GM12878 (cell line): ENCODE results near the gene RAI2. TPM values are rescaled to one million over a fixed set of nuclear protein-coding genes. Genes with fewer than 3 reads are reported as not detected.

Experiments used
- ATAC-seq: fragments of 200-7000 bp; cut with Tn5 transposase; 3 replicates; pipeline ENCODE4 v1.9.1; 2020; ENCODE audit warnings: mild to moderate bottlenecking, moderate library complexity
- BruUV-seq: library from RNA; stranded (reverse); fragments of 400-500 nt; replicated peaks from 2 replicates; lab custom pipeline; 2021; lab: Mats Ljungman, UMichigan
- CTCF ChIA-PET: fragments of 300-600 bp; sonication (Branson Sonifier 250); formaldehyde crosslinking; extraction: SDS; loops from one replicate; lab custom pipeline; 2021; ENCODE audit warnings: inconsistent platforms; lab: Yijun Ruan, JAX
- POLR2A ChIA-PET: fragments of 350-600 bp; formaldehyde crosslinking; extraction: SDS; loops from one replicate; lab custom pipeline; 2021; ENCODE audit warnings: inconsistent platforms; lab: Charles Lee
- RAD21 ChIA-PET: fragments of 300-600 bp; sonication (Branson Sonifier 250); formaldehyde crosslinking; loops from one replicate; lab custom pipeline; 2023; ENCODE audit warnings: antibody characterized with exemption; ENCODE audit not compliant: unreplicated experiment; lab: Charles Lee
- SMC1A ChIA-PET: fragments of 300-600 bp; sonication (Branson Sonifier 250); formaldehyde crosslinking; loops from one replicate; lab custom pipeline; 2023; ENCODE audit not compliant: unreplicated experiment, uncharacterized antibody; lab: Charles Lee
- DNase-seq: peaks from one replicate; pipeline ENCODE4 v3.0.0-alpha.2; 2011; ENCODE audit warnings: low read depth, low spot score
- FAIRE-seq: peaks from 3 replicates; lab custom pipeline; 2011; peaks lifted over from hg19 to GRCh38; lab: Jason Lieb, UNC
- H2AFZ ChIP-seq: 2 replicates; pipeline ENCODE4 v1.6.0; 2011; ENCODE audit warnings: low read depth, low read length, control low read depth; ENCODE audit not compliant: control insufficient read depth
- H3K27ac ChIP-seq: 2 replicates; pipeline ENCODE4 v1.5.1; 2011; ENCODE audit warnings: control low read depth; ENCODE audit not compliant: control insufficient read depth, insufficient read depth
- H3K27me3 ChIP-seq, 2 experiments: replicated peaks in 1 of 2; 2 replicates each; pipeline versions ENCODE4 v1.6.0 to v1.6.1; 2011; ENCODE audit warnings: low read length in 1 of 2; ENCODE audit not compliant: control insufficient read depth in 2 of 2, insufficient read depth in 2 of 2
- H3K36me3 ChIP-seq, 2 experiments: 2 replicates each; pipeline ENCODE4 v1.5.1; 2011; ENCODE audit warnings: low read length in 1 of 2; ENCODE audit not compliant: control insufficient read depth in 2 of 2, insufficient read depth in 2 of 2
- H3K4me1 ChIP-seq: 2 replicates; pipeline ENCODE4 v1.6.1; 2011; ENCODE audit warnings: mild to moderate bottlenecking, low read length, moderate library complexity, mixed read lengths; ENCODE audit not compliant: control insufficient read depth, insufficient read depth
- H3K4me2 ChIP-seq: 2 replicates; pipeline ENCODE4 v1.6.0; 2011; ENCODE audit warnings: control low read depth; ENCODE audit not compliant: control insufficient read depth, insufficient read depth
- H3K4me3 ChIP-seq: fragments of 200-600 bp; sonication (generic); 2 replicates; pipeline ENCODE4 v1.5.1; 2016
- H3K79me2 ChIP-seq: 2 replicates; pipeline ENCODE4 v1.6.0; 2011; ENCODE audit warnings: low read length; ENCODE audit not compliant: control insufficient read depth, insufficient read depth
- H3K9ac ChIP-seq: 2 replicates; pipeline ENCODE4 v1.8.0; 2011; ENCODE audit warnings: low read length, control low read depth, mixed read lengths; ENCODE audit not compliant: control insufficient read depth, insufficient read depth
- H3K9me3 ChIP-seq: replicated peaks from 3 replicates; pipeline ENCODE4 v1.5.1; 2011; ENCODE audit warnings: mild to moderate bottlenecking, low read length; ENCODE audit not compliant: control insufficient read depth, insufficient read depth
- H4K20me1 ChIP-seq: 2 replicates; pipeline ENCODE4 v1.6.0; 2011; ENCODE audit not compliant: control insufficient read depth, insufficient read depth
- BHLHE40 ChIP-seq, 2 experiments: fragments of 450-650 bp in 1 of 2; IDR thresholded peaks; 2 replicates each; pipeline ENCODE4 v1.6.1; 2011 to 2017; ENCODE audit warnings: low read depth in 2 of 2, borderline replicate concordance in 1 of 2, improper control_type of control experiment in 1 of 2, low read length in 1 of 2, mild to moderate bottlenecking in 1 of 2
- CEBPZ ChIP-seq: fragments of 150-350 bp; IDR thresholded peaks from 2 replicates; pipeline ENCODE4 v1.6.1; 2016; ENCODE audit warnings: low read depth, low read length
- CHD2 ChIP-seq: IDR thresholded peaks from 2 replicates; pipeline ENCODE4 v1.6.1; 2011; ENCODE audit warnings: low read depth, low read length, improper control_type of control experiment, borderline replicate concordance
- ESRRA ChIP-seq: IDR thresholded peaks from 2 replicates; pipeline ENCODE4 v1.6.1; 2012; ENCODE audit warnings: mild to moderate bottlenecking, low read length, improper control_type of control experiment
- ETV6 ChIP-seq, 2 experiments: fragments of 450-650 bp in 1 of 2; IDR thresholded peaks in 1 of 2; conservative IDR thresholded peaks in 1 of 2; 2 replicates each; pipeline ENCODE4 v1.6.1; 2014; ENCODE audit warnings: antibody characterized with exemption in 1 of 2, borderline replicate concordance in 1 of 2, low read depth in 1 of 2, mild to moderate bottlenecking in 1 of 2, moderate library complexity in 1 of 2
- IRF5 ChIP-seq: fragments of 450-650 bp; IDR thresholded peaks from 2 replicates; pipeline ENCODE4 v1.6.1; 2017; ENCODE audit warnings: borderline replicate concordance
- KDM1A ChIP-seq: fragments of 200-600 bp; sonication (generic); IDR thresholded peaks from 2 replicates; pipeline ENCODE4 v1.6.1; 2016; ENCODE audit warnings: borderline replicate concordance
- MAX ChIP-seq: IDR thresholded peaks from 2 replicates; pipeline ENCODE4 v1.6.1; 2012; ENCODE audit warnings: low read depth, low read length, improper control_type of control experiment
- MEF2A ChIP-seq: IDR thresholded peaks from 2 replicates; pipeline ENCODE4 v1.6.1; 2011; ENCODE audit warnings: low read depth, mild to moderate bottlenecking, low read length, moderate library complexity; ENCODE audit not compliant: insufficient read depth
- MTA3 ChIP-seq: IDR thresholded peaks from 2 replicates; pipeline ENCODE4 v1.6.1; 2012; ENCODE audit warnings: low read length, inconsistent platforms, borderline replicate concordance
- NBN ChIP-seq: fragments of 450-650 bp; IDR thresholded peaks from 2 replicates; pipeline ENCODE4 v1.6.1; 2016
- PML ChIP-seq: IDR thresholded peaks from 2 replicates; pipeline ENCODE4 v1.6.1; 2012; ENCODE audit warnings: low read length, inconsistent platforms
- RB1 ChIP-seq: fragments of 450-650 bp; formaldehyde crosslinking; IDR thresholded peaks from 2 replicates; pipeline ENCODE4 v1.6.1; 2017; ENCODE audit warnings: mild to moderate bottlenecking, borderline replicate concordance
- RFX5 ChIP-seq: IDR thresholded peaks from 2 replicates; pipeline ENCODE4 v1.6.1; 2011; ENCODE audit warnings: low read depth, low read length, improper control_type of control experiment
- SMAD5 ChIP-seq: IDR thresholded peaks from 2 replicates; pipeline ENCODE4 v1.6.1; 2016; ENCODE audit warnings: antibody characterized with exemption, low read depth
- SREBF1 ChIP-seq: IDR thresholded peaks from 2 replicates; pipeline ENCODE4 v1.6.1; 2012; ENCODE audit warnings: mild to moderate bottlenecking, low read length
- STAT3 ChIP-seq: IDR thresholded peaks from 2 replicates; pipeline ENCODE4 v1.6.1; 2011; ENCODE audit warnings: low read depth, low read length, improper control_type of control experiment
- TCF12 ChIP-seq: IDR thresholded peaks from 2 replicates; pipeline ENCODE4 v1.6.1; 2011; ENCODE audit warnings: low read depth, mild to moderate bottlenecking, low read length
- YY1 ChIP-seq: IDR thresholded peaks from 2 replicates; pipeline ENCODE4 v1.6.1; 2011; ENCODE audit warnings: low read depth, mild to moderate bottlenecking, low read length
- WGBS: methylation state at CpG from one replicate; pipeline ENCODE4 v1.1.6; 2016; ENCODE audit warnings: low lambda C conversion rate; ENCODE audit not compliant: insufficient replicate concordance, insufficient coverage; ENCODE audit errors: missing lambda C conversion rate; 5-methylcytosine and 5-hydroxymethylcytosine counted together
- in situ Hi-C: fragments of 300-500 bp; cut with MboI; formaldehyde crosslinking; loops from 9 replicates; pipeline ENCODE4 v1.14.3; 2018; ENCODE audit warnings: mixed read lengths
- intact Hi-C: fragments of 100-400 bp; cut with micrococcal nuclease; formaldehyde crosslinking; loops from one replicate; pipeline ENCODE4 v1.14.2; 2022; ENCODE audit not compliant: unreplicated experiment
- polyA plus RNA-seq, 11 experiments: library from polyadenylated mRNA; depleted of rRNA in 4 of 11; unstranded in 6 of 11; stranded (reverse) in 5 of 11; fragments of >200 nt; fragmentation: Nextera tagmentation in 4 of 11; fragmentation: Illumina TruSeq in 1 of 11; extraction: Ambion mirVana in 4 of 11; extraction: Trizol in 1 of 11; gene quantifications; 1 replicate in 1 of 11; 2 replicates in 10 of 11; pipeline versions ENCODE4 v1.2.1 to v1.2.3, GENCODE V29; 2011 to 2016; ENCODE audit warnings: inconsistent platforms in 2 of 11, missing spikeins in 2 of 11, low read depth in 1 of 11
- total RNA-seq, 4 experiments: library from RNA; depleted of rRNA in 3 of 4; stranded (reverse); fragments of >200 nt in 3 of 4; fragmentation: Illumina TruSeq in 1 of 4; extraction: Trizol in 1 of 4; gene quantifications; 2 replicates each; pipeline versions ENCODE4 v1.2.1 to v1.2.3, GENCODE V29; 2013 to 2021

The RAI2 gene
- total and polyA plus RNA-seq, 10 of the 15 experiments (the other 5 are each of a cell fraction or from before 2014, with no cell fraction given) = not detected

- BruUV-seq = no TSS peak
- in situ Hi-C loops = no loop called here
These were observed 21.8 kb downstream of the RAI2 start for GRCh38 chrX:17839269-17839668.

More at GRCh38 chrX:17839269-17839668, 21.8 kb downstream of the RAI2 start:
- no peak overlapping the region for H3K9ac ChIP-seq
- H3K4me3 ChIP-seq = no peak overlapping the region
- no peak overlapping the region for H3K4me2 ChIP-seq
- ChIA-PET POLR2A (no interaction called here), RAD21 (no interaction called here), SMC1A (no interaction called here), CTCF (no interaction called here)
- 23% methylated on average over 4 of the region's 4 CpGs for WGBS
- H3K27me3 ChIP-seq = no peaks in the 10 kb centered on the region; a peak in 1 of 4 replicates
- ATAC-seq = no peak
- DNase-seq = no peak
- TF ChIP-seq PML = no peak
- TF ChIP-seq YY1 = no peak
- TF ChIP-seq STAT3 = no peak
- TF ChIP-seq SREBF1 = no peak
- no peak for TF ChIP-seq BHLHE40 (IDR thresholded peaks at IDR 0.05; ENCODE audit: borderline replicate concordance in 1 of 2, low read depth in 2 of 2, low read length in 1 of 2)
- TF ChIP-seq RB1 = no peak
- no peak for TF ChIP-seq TCF12
- no peak for TF ChIP-seq IRF5
- no peak for TF ChIP-seq MTA3
- TF ChIP-seq ESRRA = no peak
- TF ChIP-seq CHD2 = no peak
- no peak for TF ChIP-seq SMAD5
- no peak for TF ChIP-seq RFX5
- no peak for TF ChIP-seq NBN
- TF ChIP-seq MEF2A = no peak
- no peak for TF ChIP-seq MAX
- TF ChIP-seq ETV6 (conservative IDR thresholded peaks at IDR 0.05 in 1 of 2, IDR thresholded peaks at IDR 0.05 in 1 of 2; ENCODE audit: borderline replicate concordance in 1 of 2, low read depth in 1 of 2) = no peak
- no peak for TF ChIP-seq CEBPZ
- no peak for TF ChIP-seq KDM1A
- H4K20me1 ChIP-seq = no peaks in the 10 kb centered on the region
- no peaks in the 10 kb centered on the region for H3K4me1 ChIP-seq
- FAIRE-seq = no peak
- H3K36me3 ChIP-seq = no peaks in the 10 kb centered on the region
- intact Hi-C loops = no loop called here
- H3K9me3 ChIP-seq = no peaks in the 10 kb centered on the region
- H3K27ac ChIP-seq = no peak overlapping the region
- H3K79me2 ChIP-seq = no peaks in the 10 kb centered on the region
- no peak overlapping the region for H2AFZ ChIP-seq
